ENCODE results near the gene TBC1D2B.
"Not testable (repeated sequence)": the region's sequence is repeated elsewhere in the genome, so short reads cannot be mapped to it uniquely, and the experiment has no call there.

Gene TBC1D2B

GRCh38 chr15:77986891-77987764, 90.4 kb downstream of the TBC1D2B start:
- DNase-seq (ENCODE audit: low read depth): no peak

- no peak for DNase-seq (ENCODE audit: low read depth)
Observed at GRCh38 chr15:77985931-77986480, 91.5 kb downstream of the TBC1D2B start.

GRCh38 chr15:77985031-77985930, 92.2 kb downstream of the TBC1D2B start:
- DNase-seq (ENCODE audit: low read depth): no peak

- DNase-seq (ENCODE audit: low read depth): no peak
Observed at GRCh38 chr15:77984446-77984861, 93.1 kb downstream of the TBC1D2B start.

- no peak for DNase-seq (ENCODE audit: low read depth)
Observed at GRCh38 chr15:77983708-77984445, 93.6 kb downstream of the TBC1D2B start.

GRCh38 chr15:77983091-77983707, 94.3 kb downstream of the TBC1D2B start:
- no peak for DNase-seq (ENCODE audit: low read depth)

- DNase-seq (ENCODE audit: low read depth): no peak
Observed at GRCh38 chr15:77982127-77982490, 95.4 kb downstream of the TBC1D2B start.

- no peak for DNase-seq (ENCODE audit: low read depth)
Observed at GRCh38 chr15:77981281-77982126, 96.0 kb downstream of the TBC1D2B start.

GRCh38 chr15:77980674-77981073, 96.8 kb downstream of the TBC1D2B start:
- DNase-seq (ENCODE audit: low read depth): not testable (repeated sequence)

GRCh38 chr15:77980098-77980497, 97.4 kb downstream of the TBC1D2B start:
- DNase-seq (ENCODE audit: low read depth): no peak

GRCh38 chr15:77979157-77979556, 98.4 kb downstream of the TBC1D2B start:
- DNase-seq (ENCODE audit: low read depth): not testable (repeated sequence)

- DNase-seq (ENCODE audit: low read depth): not testable (repeated sequence)
Observed at GRCh38 chr15:77978759-77979145, 98.8 kb downstream of the TBC1D2B start.

GRCh38 chr15:77977903-77978758, 99.4 kb downstream of the TBC1D2B start:
- DNase-seq (ENCODE audit: low read depth): not testable (repeated sequence)

GRCh38 chr15:77976760-77977525, 100.6 kb downstream of the TBC1D2B start:
- not testable (repeated sequence) for DNase-seq (ENCODE audit: low read depth)

- DNase-seq (ENCODE audit: low read depth): not testable (repeated sequence)
Observed at GRCh38 chr15:77976095-77976450, 101.4 kb downstream of the TBC1D2B start.

- no peak for DNase-seq (ENCODE audit: low read depth)
Observed at GRCh38 chr15:77975332-77976094, 102.0 kb downstream of the TBC1D2B start.

GRCh38 chr15:77974416-77975331, 102.8 kb downstream of the TBC1D2B start:
- DNase-seq (ENCODE audit: low read depth): no peak
